Activated B cell treated with CpG ODN at 0.5 μM for 24 hours (primary cell): ENCODE data around the gene DUS1L. TPM values are rescaled to one million over a fixed set of nuclear protein-coding genes. Genes with fewer than 3 reads are reported as not detected.

ENCODE experiments used
- ATAC-seq: fragments of 200-7000 bp; cut with Tn5 transposase; one replicate; pipeline ENCODE4 v1.10.0; 2021; ENCODE audit warnings: low read depth, mild to moderate bottlenecking, moderate library complexity
- CTCF ChIA-PET: fragments of 350-600 bp; sonication (Branson Sonifier 250); formaldehyde crosslinking; loops from one replicate; lab custom pipeline; 2021; ENCODE audit warnings: antibody characterized with exemption; lab: Charles Lee
- POLR2A ChIA-PET: fragments of 350-600 bp; sonication (Branson Sonifier 250); formaldehyde crosslinking; loops from one replicate; lab custom pipeline; 2021; ENCODE audit warnings: antibody characterized with exemption; lab: Charles Lee
- DNase-seq: peaks from one replicate; pipeline ENCODE4 v3.0.0; 2022
- H3K27ac Mint-ChIP-seq: one replicate; pipeline ENCODE4 v1.8.0; 2020; ENCODE audit warnings: mixed read lengths
- H3K27me3 Mint-ChIP-seq: one replicate; pipeline ENCODE4 v1.8.0; 2021; ENCODE audit warnings: mixed read lengths
- H3K36me3 Mint-ChIP-seq: one replicate; pipeline ENCODE4 v1.8.0; 2021; ENCODE audit warnings: low read depth, mixed read lengths
- H3K4me1 Mint-ChIP-seq: one replicate; pipeline ENCODE4 v1.8.0; 2021; ENCODE audit warnings: mixed read lengths
- H3K4me3 Mint-ChIP-seq: one replicate; pipeline ENCODE4 v1.8.0; 2020; ENCODE audit warnings: mild to moderate bottlenecking, mixed read lengths
- H3K9me3 Mint-ChIP-seq: one replicate; pipeline ENCODE4 v1.8.0; 2020; ENCODE audit warnings: mixed read lengths
- CTCF ChIP-seq: fragments of 200-600 bp; IDR thresholded peaks from one replicate; pipeline ENCODE4 v1.8.0; 2022; ENCODE audit warnings: antibody characterized with exemption, mild to moderate bottlenecking
- intact Hi-C: fragments of 100-400 bp; cut with micrococcal nuclease; formaldehyde crosslinking; loops from one replicate; pipeline ENCODE4 v1.15.1; 2024
- total RNA-seq: library from RNA; stranded (reverse); gene quantifications from 2 replicates; pipeline ENCODE4 v1.2.3, GENCODE V29; 2022

The DUS1L gene
- total RNA-seq, 1 donor from 2014 or later, result 134 TPM

GRCh38 chr17:82012640-82013295, 52.8 kb downstream of the DUS1L start:
- H3K36me3 Mint-ChIP-seq, result no peaks in the 10 kb centered on the region
- DNase-seq (no peak), ATAC-seq (no peak)
- H3K9me3 Mint-ChIP-seq, result no peaks in the 10 kb centered on the region
- CTCF ChIA-PET, result no interaction called here
- no peak overlapping the region for H3K4me3 Mint-ChIP-seq
- no peak for TF ChIP-seq CTCF
- no peak overlapping the region for H3K27ac Mint-ChIP-seq
- POLR2A ChIA-PET, result no interaction called here
- no peaks in the 10 kb centered on the region for H3K27me3 Mint-ChIP-seq
- intact Hi-C loops, result no loop called here
- no peaks in the 10 kb centered on the region for H3K4me1 Mint-ChIP-seq

- CTCF ChIA-PET, result no interaction called here
- Mint-ChIP-seq H3K36me3 (no peaks in the 10 kb centered on the region), H3K4me1 (no peaks in the 10 kb centered on the region), H3K27ac (no peak overlapping the region), H3K9me3 (no peaks in the 10 kb centered on the region), H3K27me3 (no peaks in the 10 kb centered on the region), H3K4me3 (no peak overlapping the region)
- intact Hi-C loops, result no loop called here
- ATAC-seq (no peak), DNase-seq (no peak)
- TF ChIP-seq CTCF, result no peak
- POLR2A ChIA-PET, result no interaction called here
Observed at GRCh38 chr17:82012261-82012639, 53.4 kb downstream of the DUS1L start.

DNA sequence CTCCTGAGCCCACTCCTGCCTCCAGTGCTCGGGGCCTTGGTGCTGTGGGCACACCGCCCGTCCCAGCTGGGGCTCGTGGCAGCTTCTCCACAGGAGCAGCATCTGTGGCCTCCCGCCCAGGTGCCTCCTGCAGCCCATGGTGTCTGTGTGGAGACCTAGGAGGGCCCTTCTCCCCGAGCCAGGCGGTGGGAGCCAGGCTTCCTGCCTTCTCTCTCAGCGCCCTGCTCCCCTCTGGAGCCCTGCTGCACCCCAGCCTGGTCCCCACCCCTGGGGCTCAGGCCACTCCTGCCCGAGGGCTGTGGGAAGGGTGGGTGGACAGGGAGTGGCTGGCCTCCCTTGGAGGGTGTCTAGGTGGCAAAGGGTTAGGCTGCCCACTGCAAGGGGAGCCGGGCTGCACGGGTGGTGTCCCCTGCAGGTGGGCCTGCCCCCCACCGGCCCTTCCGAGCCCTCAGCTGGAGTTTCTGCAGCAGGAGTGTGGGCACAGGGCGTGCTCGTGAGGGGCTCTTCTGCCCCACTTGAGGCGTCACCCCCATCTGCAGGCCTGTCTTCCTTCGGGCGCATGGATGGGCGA, 53.9 kb downstream of the DUS1L start:
- CTCF ChIA-PET, result no interaction called here
- ATAC-seq (no peak), DNase-seq (no peak)
- H3K27ac Mint-ChIP-seq, result no peak overlapping the region
- POLR2A ChIA-PET, result no interaction called here
- intact Hi-C loops, result no loop called here
- no peaks in the 10 kb centered on the region for H3K36me3 Mint-ChIP-seq
- TF ChIP-seq CTCF, result no peak
- no peaks in the 10 kb centered on the region for H3K4me1 Mint-ChIP-seq
- H3K27me3 Mint-ChIP-seq, result no peaks in the 10 kb centered on the region
- no peak overlapping the region for H3K4me3 Mint-ChIP-seq
- H3K9me3 Mint-ChIP-seq, result no peaks in the 10 kb centered on the region

DNA sequence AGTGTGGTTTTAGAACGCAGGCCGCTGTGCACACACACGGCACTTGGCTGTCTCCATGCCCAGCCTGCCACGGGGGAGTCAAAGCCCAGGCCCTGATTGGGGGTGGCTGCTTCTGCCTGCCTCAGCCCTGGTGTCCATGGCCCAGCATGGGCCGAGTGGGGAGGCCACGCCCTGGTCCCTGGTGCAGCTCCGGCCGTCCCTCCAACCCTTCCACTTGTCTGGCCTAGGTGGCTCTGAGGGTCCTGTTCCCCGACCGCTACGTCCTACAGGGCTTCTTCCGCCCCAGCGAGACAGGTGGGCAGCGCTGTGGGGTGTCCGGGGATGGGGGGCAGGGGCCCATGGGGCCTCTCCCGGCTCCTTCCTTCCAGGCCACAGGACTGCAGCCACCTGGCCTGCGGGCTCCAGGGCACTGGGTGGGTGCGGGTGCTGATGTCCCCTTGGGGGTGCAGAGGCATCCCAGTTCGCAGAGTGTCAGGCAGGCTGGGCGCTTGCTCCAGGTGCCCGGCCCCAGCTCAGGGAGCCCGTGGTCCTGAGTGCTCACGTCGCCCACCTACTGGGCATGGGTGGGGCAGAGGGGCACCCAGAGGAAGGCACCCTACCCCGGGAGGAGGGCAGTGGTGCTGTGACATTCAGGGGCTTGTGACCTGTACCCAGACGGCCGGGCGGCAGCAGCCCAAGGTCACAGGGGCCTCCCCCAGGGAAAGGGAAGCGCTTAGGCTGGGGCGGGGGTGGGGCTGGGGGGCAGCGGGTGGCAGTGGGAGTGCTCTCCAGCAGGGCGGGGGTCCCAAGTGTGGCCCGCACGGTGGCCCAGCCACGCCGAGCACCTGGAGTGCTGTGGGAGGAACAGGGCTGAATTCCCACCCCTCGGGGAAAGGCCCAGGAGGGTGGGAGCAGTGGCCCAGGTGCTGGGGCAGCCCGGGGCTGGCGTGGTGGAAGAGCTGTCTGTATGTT, 54.8 kb downstream of the DUS1L start:
- Mint-ChIP-seq H3K4me1 (no peaks in the 10 kb centered on the region), H3K9me3 (no peaks in the 10 kb centered on the region), H3K27ac (no peak overlapping the region), H3K36me3 (no peaks in the 10 kb centered on the region), H3K4me3 (no peak overlapping the region), H3K27me3 (no peaks in the 10 kb centered on the region)
- ATAC-seq (no peak), DNase-seq (no peak)
- ChIA-PET CTCF (no interaction called here), POLR2A (no interaction called here)
- intact Hi-C loops, result no loop called here
- no peak for TF ChIP-seq CTCF

GRCh38 chr17:82009413-82009812, 56.2 kb downstream of the DUS1L start:
- H3K4me1 Mint-ChIP-seq, result no peaks in the 10 kb centered on the region
- H3K27me3 Mint-ChIP-seq, result no peaks in the 10 kb centered on the region
- ChIA-PET POLR2A (no interaction called here), CTCF (interaction anchor here (0.6 kb wide), 1 partner anchor 20 kb away, joined by 3 read pairs; no protein-coding TSS in a partner anchor)
- H3K27ac Mint-ChIP-seq, result no peak overlapping the region
- no peak overlapping the region for H3K4me3 Mint-ChIP-seq
- ATAC-seq (no peak), DNase-seq (no peak)
- H3K9me3 Mint-ChIP-seq, result no peaks in the 10 kb centered on the region
- intact Hi-C loops, result no loop called here
- H3K36me3 Mint-ChIP-seq, result no peaks in the 10 kb centered on the region
- no peak for TF ChIP-seq CTCF
